ENCODE results near the gene PDGFC.

- TF ChIP-seq POLR2A (IDR thresholded peaks at IDR 0.05) (no peak), CTCF (IDR thresholded peaks at IDR 0.05) (no peak), EP300 (IDR thresholded peaks at IDR 0.05) (no peak)
Observed at GRCh38 chr4:157018920-157019490, 47.4 kb upstream of the PDGFC start.

Measured in stomach (tissue), 4 donors.